ENCODE measurements around the gene EIF3D.

DNA sequence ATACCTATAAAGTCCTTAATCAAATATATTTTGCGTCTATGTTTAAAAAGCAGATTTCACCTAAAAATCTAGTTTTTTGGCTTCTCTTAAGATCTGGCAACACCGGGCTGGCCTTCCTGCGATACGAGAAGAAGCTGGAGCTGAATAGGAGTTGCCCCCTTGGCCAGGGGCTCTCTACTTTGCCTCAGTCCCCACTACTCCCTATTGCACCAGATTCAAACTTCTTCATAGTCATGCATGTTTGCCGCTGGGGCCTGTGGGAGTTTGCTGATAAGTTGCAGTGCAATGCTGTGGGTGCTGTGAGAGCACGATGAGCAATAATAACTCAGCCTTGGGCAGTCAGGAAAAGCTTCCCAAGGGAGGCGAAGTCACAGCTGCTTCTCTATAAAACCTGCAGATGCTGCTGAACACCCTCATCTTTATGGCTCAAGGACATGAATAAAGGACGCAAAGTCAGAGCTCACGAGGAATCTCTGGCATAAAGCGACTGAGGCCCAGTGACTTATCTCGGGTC is 15.2 kb upstream of the EIF3D start:
- no peak for TF ChIP-seq POLR2A (IDR thresholded peaks at IDR 0.05; ENCODE audit: low read depth, low read length)
- TF ChIP-seq POLR2AphosphoS5 (IDR thresholded peaks at IDR 0.05; ENCODE audit: low read depth, low read length) = no peak
- TF ChIP-seq TAF1 (IDR thresholded peaks at IDR 0.05; ENCODE audit: borderline replicate concordance, low read depth, low read length) = no peak

Data from GM12892 (cell line).